Hepatocyte (in vitro differentiated cells): ENCODE results near the gene E2F8.

Experiments used
- CTCF ChIP-seq: fragments of 200-600 bp; sonication (generic); IDR thresholded peaks from 2 replicates; pipeline ENCODE4 v1.5.1; 2016; ENCODE audit warnings: antibody characterized with exemption, mild to moderate bottlenecking; ENCODE audit not compliant: poor library complexity
- EZH2 ChIP-seq: fragments of 200-600 bp; sonication (generic); IDR thresholded peaks from 2 replicates; pipeline ENCODE4 v1.6.1; 2016; ENCODE audit warnings: antibody characterized with exemption, mild to moderate bottlenecking, borderline replicate concordance

GRCh38 chr11:19181531-19182261, 59.0 kb downstream of the E2F8 start:
- no peak for TF ChIP-seq CTCF
- no peak for TF ChIP-seq EZH2
